Activated T-cell treated with anti-CD3 and anti-CD28 coated beads for 24 hours (primary cell): ENCODE data around the gene CHDH.

ENCODE experiments used
- DNase-seq: peaks from one replicate; pipeline ENCODE4 v3.0.0-alpha.2; 2020; ENCODE audit warnings: low read depth

CHDH gene

GRCh38 chr3:53850895-53851294, 4.7 kb upstream of the CHDH start:
- no peak for DNase-seq

- no peak for DNase-seq
Observed at GRCh38 chr3:53849916-53850315, 3.7 kb upstream of the CHDH start.

- DNase-seq = no peak
Observed at GRCh38 chr3:53846851-53847155, 584 bp upstream of the CHDH start.

- no peak for DNase-seq
Observed at GRCh38 chr3:53845881-53846133, 412 bp downstream of the CHDH start.

- no peak for DNase-seq
Observed at GRCh38 chr3:53845103-53845880, 927 bp downstream of the CHDH start.

GRCh38 chr3:53844262-53845102, 1.7 kb downstream of the CHDH start:
- DNase-seq = no peak

- no peak for DNase-seq
Observed at GRCh38 chr3:53843195-53844177, 2.7 kb downstream of the CHDH start.

- no peak for DNase-seq
Observed at GRCh38 chr3:53842436-53843194, 3.6 kb downstream of the CHDH start.

GRCh38 chr3:53841296-53841695, 4.9 kb downstream of the CHDH start:
- no peak for DNase-seq

GRCh38 chr3:53837331-53837730, 8.9 kb downstream of the CHDH start:
- DNase-seq = no peak

- DNase-seq = no peak
Observed at GRCh38 chr3:53836084-53836872, 9.9 kb downstream of the CHDH start.

- no peak for DNase-seq
Observed at GRCh38 chr3:53835257-53835656, 11.0 kb downstream of the CHDH start.

GRCh38 chr3:53834429-53835095, 11.7 kb downstream of the CHDH start:
- DNase-seq = no peak

- no peak for DNase-seq
Observed at GRCh38 chr3:53833700-53834099, 12.5 kb downstream of the CHDH start.

GRCh38 chr3:53833053-53833645, 13.1 kb downstream of the CHDH start:
- no peak for DNase-seq

- DNase-seq = no peak
Observed at GRCh38 chr3:53830944-53831343, 15.3 kb downstream of the CHDH start.

GRCh38 chr3:53829605-53830004, 16.6 kb downstream of the CHDH start:
- no peak for DNase-seq

GRCh38 chr3:53828581-53828980, 17.6 kb downstream of the CHDH start:
- DNase-seq = no peak

- DNase-seq = no peak
Observed at GRCh38 chr3:53826048-53826447, 20.2 kb downstream of the CHDH start.

- no peak for DNase-seq
Observed at GRCh38 chr3:53824795-53825194, 21.4 kb downstream of the CHDH start.
